ENCODE measurements around the gene RCAN2.

DNA sequence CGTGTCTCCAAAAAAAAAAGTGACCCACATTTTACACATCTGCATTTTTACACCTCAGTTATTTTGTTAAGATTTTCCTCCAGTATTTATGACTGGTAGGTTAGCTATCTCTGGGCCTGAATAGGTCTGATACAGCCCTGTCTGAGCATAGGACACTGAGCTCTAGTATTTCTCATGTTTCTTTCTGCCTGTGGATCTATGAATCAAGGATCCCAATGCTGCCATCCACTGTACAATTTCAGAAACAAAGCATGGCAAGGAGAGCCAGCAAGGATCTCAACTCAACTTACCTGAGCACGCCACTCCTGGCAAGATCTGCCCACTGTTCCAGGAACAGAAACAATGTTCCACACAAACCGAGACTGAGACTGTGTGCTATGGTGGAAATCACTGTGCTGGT is 284.1 kb downstream of the RCAN2 start:
- TF ChIP-seq, protein P1, sequence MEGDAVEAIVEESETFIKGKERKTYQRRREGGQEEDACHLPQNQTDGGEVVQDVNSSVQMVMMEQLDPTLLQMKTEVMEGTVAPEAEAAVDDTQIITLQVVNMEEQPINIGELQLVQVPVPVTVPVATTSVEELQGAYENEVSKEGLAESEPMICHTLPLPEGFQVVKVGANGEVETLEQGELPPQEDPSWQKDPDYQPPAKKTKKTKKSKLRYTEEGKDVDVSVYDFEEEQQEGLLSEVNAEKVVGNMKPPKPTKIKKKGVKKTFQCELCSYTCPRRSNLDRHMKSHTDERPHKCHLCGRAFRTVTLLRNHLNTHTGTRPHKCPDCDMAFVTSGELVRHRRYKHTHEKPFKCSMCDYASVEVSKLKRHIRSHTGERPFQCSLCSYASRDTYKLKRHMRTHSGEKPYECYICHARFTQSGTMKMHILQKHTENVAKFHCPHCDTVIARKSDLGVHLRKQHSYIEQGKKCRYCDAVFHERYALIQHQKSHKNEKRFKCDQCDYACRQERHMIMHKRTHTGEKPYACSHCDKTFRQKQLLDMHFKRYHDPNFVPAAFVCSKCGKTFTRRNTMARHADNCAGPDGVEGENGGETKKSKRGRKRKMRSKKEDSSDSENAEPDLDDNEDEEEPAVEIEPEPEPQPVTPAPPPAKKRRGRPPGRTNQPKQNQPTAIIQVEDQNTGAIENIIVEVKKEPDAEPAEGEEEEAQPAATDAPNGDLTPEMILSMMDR (IDR thresholded peaks at IDR 0.05; ENCODE audit: low read length) = no peak
- no peak for TF ChIP-seq EZH2phosphoT487 (IDR thresholded peaks at IDR 0.05; ENCODE audit: low read length)
